GM10266 (cell line): ENCODE measurements around the gene ZRSR2.

ENCODE experiments used
- DNase-seq: peaks from one replicate; pipeline ENCODE4 v3.0.0; 2012; ENCODE audit errors: extremely low spot score
- CTCF ChIP-seq: IDR thresholded peaks from 2 replicates; pipeline ENCODE4 v1.5.1; 2012; ENCODE audit warnings: mild to moderate bottlenecking, low read depth; ENCODE audit not compliant: control insufficient read depth, insufficient read depth; ENCODE audit errors: missing control alignments

ZRSR2 gene

DNA sequence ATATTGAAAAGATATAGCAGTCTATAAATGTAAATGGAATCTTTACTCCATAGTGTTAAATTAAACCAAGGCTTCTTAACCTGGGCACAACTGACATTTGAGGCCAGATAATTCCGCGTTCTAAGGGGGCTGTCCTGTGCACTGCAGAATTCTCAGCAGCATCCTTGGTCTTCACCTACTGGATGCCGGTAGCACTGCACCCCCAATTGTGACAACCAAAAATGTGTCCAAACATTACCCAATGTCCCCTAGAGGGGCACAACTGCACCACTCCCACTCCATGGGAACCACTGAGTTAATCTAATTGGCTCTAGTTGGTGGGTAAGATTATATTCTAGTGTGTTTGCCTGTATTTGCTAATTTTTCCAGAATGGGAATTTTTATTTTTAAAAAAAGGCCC lies 47.7 kb downstream of the ZRSR2 start:
- DNase-seq = no peak
- no peak for TF ChIP-seq CTCF

- TF ChIP-seq CTCF = no peak
- no peak for DNase-seq
Observed at GRCh38 chrX:15841853-15842516, 51.7 kb downstream of the ZRSR2 start.

DNA sequence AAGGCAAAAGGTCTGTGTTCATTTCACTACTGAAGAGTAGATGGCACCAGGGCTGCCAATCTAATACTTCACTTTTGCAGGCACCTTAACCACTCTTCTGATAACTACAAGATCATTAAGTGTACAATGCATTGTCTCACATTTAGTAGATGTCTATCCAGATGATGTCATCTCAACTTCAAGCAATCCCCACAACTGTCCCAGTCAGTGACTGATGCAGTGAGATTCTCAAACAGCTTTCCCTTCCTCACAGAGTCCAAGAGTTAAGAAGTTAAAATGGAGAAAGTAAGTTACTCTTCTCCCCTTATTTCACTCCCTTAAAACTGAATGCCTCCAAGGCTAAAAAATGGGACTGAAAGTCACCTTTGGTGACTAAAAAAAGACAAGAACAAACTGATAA lies 53.7 kb downstream of the ZRSR2 start:
- DNase-seq = no peak
- TF ChIP-seq CTCF = no peak

DNA sequence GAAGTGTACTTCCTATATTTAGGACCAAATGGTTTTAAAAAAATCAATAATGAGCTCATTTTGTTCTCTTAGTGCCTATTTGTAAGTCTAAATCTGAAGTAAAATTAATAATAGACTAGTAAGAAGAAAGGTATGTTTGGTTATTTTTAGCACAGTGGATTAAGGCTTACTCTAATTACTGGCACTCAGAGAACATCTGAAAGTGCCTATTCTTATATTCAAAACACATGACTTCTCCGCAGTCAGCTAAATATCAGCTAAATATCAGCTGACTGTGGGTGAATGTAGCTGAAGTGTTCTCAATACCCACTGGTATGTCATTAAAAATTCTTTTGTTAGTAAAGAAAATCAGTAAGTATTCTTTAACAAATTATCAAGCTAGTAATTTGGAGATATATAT lies 58.3 kb downstream of the ZRSR2 start:
- no peak for TF ChIP-seq CTCF
- DNase-seq = no peak

DNA sequence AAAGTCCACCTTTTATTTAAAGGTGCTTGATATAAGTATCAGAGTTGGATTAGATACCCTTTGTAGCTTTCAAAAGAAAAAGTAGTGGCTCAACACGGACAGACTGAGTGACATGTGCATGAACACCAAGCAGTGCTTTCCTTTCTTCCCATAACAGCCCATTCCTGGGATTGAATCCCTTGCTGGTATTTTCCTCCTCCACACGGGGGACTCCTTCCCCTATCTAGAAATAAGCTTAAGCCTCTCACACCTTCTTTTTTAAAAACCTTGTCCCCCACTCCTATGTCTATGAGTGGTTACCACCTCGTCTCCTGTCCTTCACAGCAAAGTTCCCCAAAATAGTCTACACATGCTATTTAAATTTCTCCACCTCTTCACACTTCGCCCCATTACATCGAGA lies 59.3 kb downstream of the ZRSR2 start:
- no peak for TF ChIP-seq CTCF
- DNase-seq = no peak

DNA sequence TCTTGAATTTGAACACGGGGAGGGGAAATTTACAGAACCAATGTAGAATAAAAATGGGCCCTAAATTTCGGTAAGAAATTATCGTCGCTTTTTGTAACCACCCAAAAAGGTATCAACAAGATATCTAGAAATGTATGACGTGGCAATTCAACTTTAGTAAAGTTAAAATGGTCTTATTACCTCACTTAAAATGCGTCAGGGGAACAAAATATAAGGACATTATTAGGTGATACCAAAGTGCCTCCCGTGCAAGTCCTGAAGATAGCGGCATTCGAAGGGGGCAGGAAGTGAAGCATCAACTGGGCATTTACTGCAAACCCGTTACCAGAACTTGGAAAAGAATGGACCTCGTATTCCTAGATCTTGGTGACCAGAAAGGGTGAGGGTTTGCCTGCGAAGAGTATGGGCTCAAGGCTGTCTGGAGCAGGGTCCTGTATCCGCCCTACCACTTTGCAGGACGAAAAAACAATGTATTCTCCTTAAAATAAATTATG lies 63.3 kb downstream of the ZRSR2 start:
- DNase-seq = no peak
- TF ChIP-seq CTCF = no peak

- DNase-seq = peak; percentile 28
- TF ChIP-seq CTCF = peak; percentile 42
Observed at GRCh38 chrX:15854080-15854655, 63.9 kb downstream of the ZRSR2 start.
